GM23338 (cell line): ENCODE results near the gene ZNF211. TPM values are rescaled to one million over a fixed set of nuclear protein-coding genes. Genes with fewer than 3 reads are reported as not detected.
A peak's percentile ranks its signal among the peaks of the same experiment; 100 is the strongest.

Experiments used
- ATAC-seq: fragments of 200-7000 bp; cut with Tn5 transposase; 3 replicates; pipeline ENCODE4 v1.9.1; 2020
- DNase-seq: peaks from one replicate; pipeline ENCODE4 v3.0.0-alpha.2; 2015; ENCODE audit warnings: low spot score
- H2AFZ ChIP-seq: fragments of 200-600 bp; sonication (generic); 2 replicates; pipeline ENCODE4 v1.8.0; 2016; ENCODE audit warnings: antibody characterized with exemption, mild to moderate bottlenecking, moderate library complexity
- H3F3A ChIP-seq: fragments of 200-600 bp; sonication (generic); replicated peaks from 2 replicates; pipeline ENCODE4 v1.8.0; 2017; ENCODE audit warnings: antibody characterized with exemption, mixed run types, low read depth
- H3K27ac ChIP-seq: fragments of 200-600 bp; sonication (generic); 2 replicates; pipeline ENCODE4 v1.6.1; 2016; ENCODE audit warnings: low read depth
- H3K27me3 ChIP-seq: fragments of 200-600 bp; sonication (generic); 2 replicates; pipeline ENCODE4 v1.8.0; 2016; ENCODE audit warnings: mild to moderate bottlenecking, mixed run types, moderate library complexity; ENCODE audit not compliant: insufficient read depth
- H3K36me3 ChIP-seq: fragments of 200-600 bp; sonication (generic); 2 replicates; pipeline ENCODE4 v1.8.0; 2016; ENCODE audit warnings: mild to moderate bottlenecking; ENCODE audit not compliant: insufficient read depth
- H3K4me1 ChIP-seq: fragments of 200-600 bp; sonication (generic); 2 replicates; pipeline ENCODE4 v1.8.0; 2016; ENCODE audit warnings: mild to moderate bottlenecking, moderate library complexity; ENCODE audit not compliant: insufficient read depth
- H3K4me2 ChIP-seq: fragments of 200-600 bp; sonication (generic); 2 replicates; pipeline ENCODE4 v1.7.1; 2017; ENCODE audit warnings: mixed run types
- H3K4me3 ChIP-seq: fragments of 200-600 bp; sonication (generic); 2 replicates; pipeline ENCODE4 v1.6.1; 2016; ENCODE audit warnings: mixed run types
- H3K79me2 ChIP-seq: fragments of 200-600 bp; sonication (generic); replicated peaks from 2 replicates; pipeline ENCODE4 v1.8.0; 2017; ENCODE audit warnings: mild to moderate bottlenecking; ENCODE audit not compliant: insufficient read depth
- H3K9me2 ChIP-seq: fragments of 200-600 bp; sonication (generic); 2 replicates; pipeline ENCODE4 v1.8.0; 2017; ENCODE audit not compliant: insufficient read depth
- H4K20me1 ChIP-seq: fragments of 200-600 bp; sonication (generic); replicated peaks from 2 replicates; pipeline ENCODE4 v1.8.0; 2017; ENCODE audit warnings: mild to moderate bottlenecking; ENCODE audit not compliant: insufficient read depth
- H3K27ac Mint-ChIP-seq: 2 replicates; pipeline ENCODE4 v1.8.0; 2020; ENCODE audit warnings: inconsistent platforms, mild to moderate bottlenecking, moderate library complexity, mixed read lengths
- H3K27me3 Mint-ChIP-seq: 3 replicates; pipeline ENCODE4 v1.8.0; 2022; ENCODE audit warnings: low read depth, mild to moderate bottlenecking, moderate library complexity, mixed read lengths, inconsistent platforms; ENCODE audit not compliant: insufficient read depth, poor library complexity
- H3K36me3 Mint-ChIP-seq: 3 replicates; pipeline ENCODE4 v1.8.0; 2021; ENCODE audit warnings: low read depth, mild to moderate bottlenecking, inconsistent platforms, moderate library complexity, mixed read lengths
- H3K4me1 Mint-ChIP-seq: 3 replicates; pipeline ENCODE4 v1.8.0; 2020; ENCODE audit warnings: mild to moderate bottlenecking, inconsistent platforms, mixed read lengths
- H3K4me3 Mint-ChIP-seq: 3 replicates; pipeline ENCODE4 v1.8.0; 2021; ENCODE audit warnings: moderate library complexity, mild to moderate bottlenecking, inconsistent platforms, mixed read lengths
- H3K9me3 Mint-ChIP-seq: 3 replicates; pipeline ENCODE4 v1.8.0; 2020; ENCODE audit warnings: moderate library complexity, mild to moderate bottlenecking, inconsistent platforms, mixed read lengths
- ETS1 ChIP-seq: IDR thresholded peaks from 2 replicates; pipeline ENCODE4 v1.6.1; 2016; ENCODE audit warnings: antibody characterized with exemption
- EZH2 ChIP-seq: fragments of 200-600 bp; sonication (generic); IDR thresholded peaks from one replicate; pipeline ENCODE4 v1.8.0; 2017; ENCODE audit warnings: antibody characterized with exemption, mild to moderate bottlenecking, low read depth; ENCODE audit not compliant: unreplicated experiment
- EZH2phosphoT487 ChIP-seq: fragments of 200-600 bp; sonication (generic); IDR thresholded peaks from one replicate; pipeline ENCODE4 v1.8.1; 2018; ENCODE audit warnings: antibody characterized with exemption; ENCODE audit not compliant: unreplicated experiment
- JUNB ChIP-seq: IDR thresholded peaks from one replicate; pipeline ENCODE4 v1.6.1; 2016; ENCODE audit warnings: antibody characterized with exemption; ENCODE audit not compliant: unreplicated experiment
- POLR2AphosphoS5 ChIP-seq: IDR thresholded peaks from 2 replicates; pipeline ENCODE4 v1.6.1; 2016; ENCODE audit warnings: antibody characterized with exemption, low read depth
- ZNF114 ChIP-seq: fragments of 250-450 bp; sonication (Bioruptor Pico); IDR thresholded peaks from 2 replicates; pipeline ENCODE4 v1.5.0; 2020; ENCODE audit warnings: mild to moderate bottlenecking, moderate library complexity
- ZNF331 ChIP-seq: fragments of 250-450 bp; sonication (Bioruptor Pico); IDR thresholded peaks from 2 replicates; pipeline ENCODE4 v1.5.0; 2020; ENCODE audit warnings: low read depth, mild to moderate bottlenecking, moderate library complexity
- ZNF462 ChIP-seq: fragments of 250-450 bp; sonication (Bioruptor Pico); IDR thresholded peaks from 2 replicates; pipeline ENCODE4 v1.5.0; 2020; ENCODE audit warnings: mild to moderate bottlenecking, moderate library complexity
- polyA plus RNA-seq: library from polyadenylated mRNA; unstranded; fragments of >200 nt; fragmentation: Nextera tagmentation; extraction: Ambion mirVana; gene quantifications from 2 replicates; pipeline ENCODE4 v1.2.1, GENCODE V29; 2016
- total RNA-seq: library from RNA; depleted of rRNA; stranded (reverse); fragments of >200 nt; shearing (Covaris generic); gene quantifications from 2 replicates; pipeline ENCODE4 v1.2.3, GENCODE V29; 2014

The ZNF211 gene
- total and polyA plus RNA-seq, 2 experiments from 2014 or later = 9.7 to 13.8 TPM

DNA sequence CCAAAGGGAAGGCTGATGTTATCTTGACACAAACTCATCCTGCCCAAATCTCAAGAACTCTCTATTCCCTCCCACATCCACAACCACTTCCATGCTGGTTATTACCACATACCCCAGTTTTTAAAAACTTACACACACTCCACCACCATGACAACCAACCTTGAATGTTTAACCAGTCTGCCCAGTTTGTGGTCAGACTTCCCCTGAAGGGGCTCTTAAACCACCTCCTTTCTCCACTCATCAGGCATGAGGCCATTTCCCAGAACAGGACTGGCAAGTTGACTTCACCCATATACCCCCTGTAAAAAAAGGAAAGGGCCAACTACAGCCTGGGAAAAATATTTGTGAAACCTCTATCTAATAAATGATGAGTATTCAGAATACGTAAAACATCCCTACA is 23.4 kb downstream of the ZNF211 start (continued):
- no peak for TF ChIP-seq ZNF462 (CRISPR knock-in tag)
- no peak for TF ChIP-seq ZNF331 (CRISPR knock-in tag)
- no peak for TF ChIP-seq JUNB
- no peak for TF ChIP-seq ETS1
- no peak for TF ChIP-seq POLR2AphosphoS5
- TF ChIP-seq ZNF114 = no peak
- no peak for TF ChIP-seq EZH2

GRCh38 chr19:57664269-57665127 is 31.5 kb downstream of the ZNF211 start:
- H3K36me3 Mint-ChIP-seq = no peaks in the 10 kb centered on the region
- H3K4me1 Mint-ChIP-seq = peaks cover 13% of the 10 kb centered on the region; the same call in 2 of the 3 replicates
- Histone ChIP-seq H3K4me1 (peaks cover 16% of the 10 kb centered on the region; the same call in 1 of the 2 replicates), H3K4me2 (peak overlapping the region; percentile 94), H3K79me2 (no peaks in the 10 kb centered on the region), H3K4me3 (peak overlapping the region; percentile 85), H4K20me1 (no peaks in the 10 kb centered on the region), H3F3A (peaks cover 12% of the 10 kb centered on the region; the same call in 1 of the 2 replicates), H3K9me2 (no peaks in the 10 kb centered on the region), H2AFZ (peak overlapping the region; percentile 100), H3K36me3 (no peaks in the 10 kb centered on the region), H3K27me3 (peaks cover 37% of the 10 kb centered on the region), H3K27ac (0 out of 2 replicates have a peak overlapping the region, but pooled peaks have one; percentile 39)
- H3K27me3 Mint-ChIP-seq = peaks cover 11% of the 10 kb centered on the region
- no peak overlapping the region for H3K27ac Mint-ChIP-seq
- peak; percentile 71 for DNase-seq
- H3K9me3 Mint-ChIP-seq = no peaks in the 10 kb centered on the region
- peak; percentile 88 for ATAC-seq
- peak overlapping the region; percentile 80 for H3K4me3 Mint-ChIP-seq
- TF ChIP-seq ZNF462 (CRISPR knock-in tag) (no peak), EZH2phosphoT487 (no peak)
